ENCODE measurements around the gene TRIM47.

GRCh38 chr17:75845933-75846691, 32.3 kb downstream of the TRIM47 start:
- TF ChIP-seq CTCF (conservative IDR thresholded peaks at IDR 0.05; ENCODE audit: low read length) = no peak
- no peak for TF ChIP-seq EZH2phosphoT487 (IDR thresholded peaks at IDR 0.05; ENCODE audit: borderline replicate concordance, low read depth, low read length)
